ENCODE measurements around the gene POLR2B.
A peak's percentile ranks its signal among the peaks of the same experiment; 100 is the strongest.
"Not testable (repeated sequence)": the region's sequence is repeated elsewhere in the genome, so short reads cannot be mapped to it uniquely, and the experiment has no call there.

The POLR2B gene

GRCh38 chr4:56978750-56979303 lies at the start of gene POLR2B:
Gene POLR2B (plus strand): TSS chr4:56978896. CDS start chr4:56978986, 90 bp downstream.
- Histone ChIP-seq H3K27me3 (no peaks in the 10 kb centered on the region), H3K9ac (peak within 1 kb of the TSS; percentile 86 to 96 (median 91)), H3K36me3 (peaks cover 10 to 52% (median 43%) of the 10 kb centered on the region in 11 experiments), H3K4me3 (peak within 1 kb of the TSS; percentile 82 to 99 (median 95)), H3K27ac (peak within 1 kb of the TSS; percentile 80 to 94 (median 89)), H4K20me1 (peaks cover 59 to 84% (median 79%) of the 10 kb centered on the region in 11 experiments), H3K4me1 (peaks cover 35 to 62% (median 48%) of the 10 kb centered on the region in 10 experiments), H3K9me3 (replicated peaks in 1 of 11) (peaks cover 0 to 8% (median 5%) of the 10 kb centered on the region in 11 experiments; a peak in 17 of 22 replicates), H3K4me2 (peak within 1 kb of the TSS; percentile 77 to 97 (median 92))
- no peak for TF ChIP-seq Cebpa-rat (IDR thresholded peaks at IDR 0.05)

GRCh38 chr4:56930638-56931037 lies 48.1 kb upstream of the POLR2B start:
- TF ChIP-seq Cebpa-rat (IDR thresholded peaks at IDR 0.05): no peak
- Histone ChIP-seq H3K9me3 (replicated peaks in 1 of 11) (no peaks in the 10 kb centered on the region), H3K4me2 (no peak overlapping the region), H3K27ac (no peak overlapping the region), H3K27me3 (no peaks in the 10 kb centered on the region), H3K9ac (no peak overlapping the region), H3K4me1 (no peaks in the 10 kb centered on the region), H3K36me3 (peaks cover 76 to 100% (median 95%) of the 10 kb centered on the region in 11 experiments), H3K4me3 (no peak overlapping the region), H4K20me1 (peaks cover 45 to 95% (median 85%) of the 10 kb centered on the region in 11 experiments; a peak in 21 of 22 replicates)

- Histone ChIP-seq H3K4me1 (peaks cover 0 to 4% (median 0%) of the 10 kb centered on the region in 10 experiments; a peak in 1 of 20 replicates), H3K9ac (no peak overlapping the region), H3K27me3 (no peaks in the 10 kb centered on the region), H3K9me3 (replicated peaks in 1 of 11) (no peaks in the 10 kb centered on the region), H4K20me1 (peaks cover 42 to 98% (median 87%) of the 10 kb centered on the region in 11 experiments; a peak in 21 of 22 replicates), H3K36me3 (peaks cover 76 to 100% (median 95%) of the 10 kb centered on the region in 11 experiments), H3K27ac (no peak overlapping the region), H3K4me2 (no peak overlapping the region), H3K4me3 (no peak overlapping the region)
- TF ChIP-seq Cebpa-rat (IDR thresholded peaks at IDR 0.05): no peak
These were observed 46.8 kb upstream of the POLR2B start for GRCh38 chr4:56931924-56932323.

- Histone ChIP-seq H3K36me3 (peaks cover 54 to 89% (median 76%) of the 10 kb centered on the region in 11 experiments), H4K20me1 (peaks cover 14 to 61% (median 41%) of the 10 kb centered on the region in 11 experiments; a peak in 21 of 22 replicates), H3K9me3 (replicated peaks in 1 of 11) (no peaks in the 10 kb centered on the region), H3K9ac (no peak overlapping the region), H3K27me3 (no peaks in the 10 kb centered on the region), H3K27ac (no peak overlapping the region), H3K4me1 (peaks cover 0 to 9% (median 0%) of the 10 kb centered on the region in 10 experiments; a peak in 1 of 20 replicates), H3K4me3 (no peak overlapping the region), H3K4me2 (no peak overlapping the region)
- TF ChIP-seq Cebpa-rat (IDR thresholded peaks at IDR 0.05): no peak
These were observed 41.4 kb upstream of the POLR2B start for GRCh38 chr4:56937262-56937661.

GRCh38 chr4:56939826-56940225 lies 38.9 kb upstream of the POLR2B start:
- Histone ChIP-seq H3K36me3 (peaks cover 44 to 64% (median 53%) of the 10 kb centered on the region in 11 experiments), H4K20me1 (peaks cover 0 to 36% (median 18%) of the 10 kb centered on the region in 11 experiments; a peak in 17 of 22 replicates)
- H3K4me1 ChIP-seq; H3K4me2 ChIP-seq; H3K9ac ChIP-seq; H3K9me3 ChIP-seq (replicated peaks in 1 of 11); H3K4me3 ChIP-seq; H3K27me3 ChIP-seq; H3K27ac ChIP-seq: not testable (repeated sequence)

GRCh38 chr4:56940403-56940802 lies 38.3 kb upstream of the POLR2B start:
- no peaks in the 10 kb centered on the region for H3K27me3 ChIP-seq
- H3K4me1 ChIP-seq: peaks cover 0 to 9% (median 0%) of the 10 kb centered on the region in 10 experiments; a peak in 1 of 20 replicates
- H3K36me3 ChIP-seq: peaks cover 44 to 58% (median 47%) of the 10 kb centered on the region in 11 experiments
- TF ChIP-seq Cebpa-rat (IDR thresholded peaks at IDR 0.05): no peak
- no peaks in the 10 kb centered on the region for H3K9me3 ChIP-seq (replicated peaks in 1 of 11)
- H3K27ac ChIP-seq: no peak overlapping the region
- H3K9ac ChIP-seq: no peak overlapping the region
- peaks cover 0 to 30% (median 12%) of the 10 kb centered on the region in 11 experiments; a peak in 16 of 22 replicates for H4K20me1 ChIP-seq
- H3K4me2 ChIP-seq: no peak overlapping the region
- no peak overlapping the region for H3K4me3 ChIP-seq

- H3K4me1 ChIP-seq: peaks cover 0 to 9% (median 0%) of the 10 kb centered on the region in 10 experiments; a peak in 1 of 20 replicates
- H3K36me3 ChIP-seq: peaks cover 39 to 52% (median 41%) of the 10 kb centered on the region in 11 experiments
- H3K27ac ChIP-seq: no peak overlapping the region
- TF ChIP-seq Cebpa-rat (IDR thresholded peaks at IDR 0.05): no peak
- H3K9ac ChIP-seq: no peak overlapping the region
- peaks cover 0 to 24% (median 7%) of the 10 kb centered on the region in 11 experiments; a peak in 15 of 22 replicates for H4K20me1 ChIP-seq
- H3K9me3 ChIP-seq (replicated peaks in 1 of 11): no peaks in the 10 kb centered on the region
- H3K27me3 ChIP-seq: no peaks in the 10 kb centered on the region
- no peak overlapping the region for H3K4me3 ChIP-seq
- no peak overlapping the region for H3K4me2 ChIP-seq
These were observed 37.7 kb upstream of the POLR2B start for GRCh38 chr4:56940971-56941370.

- Histone ChIP-seq H4K20me1 (peaks cover 0 to 20% (median 7%) of the 10 kb centered on the region in 11 experiments; a peak in 8 of 22 replicates), H3K4me3 (no peak overlapping the region), H3K9me3 (replicated peaks in 1 of 11) (no peaks in the 10 kb centered on the region), H3K36me3 (peaks cover 35 to 48% (median 37%) of the 10 kb centered on the region in 11 experiments), H3K4me2 (no peak overlapping the region), H3K4me1 (peaks cover 0 to 9% (median 0%) of the 10 kb centered on the region in 10 experiments; a peak in 1 of 20 replicates), H3K27ac (no peak overlapping the region), H3K27me3 (no peaks in the 10 kb centered on the region), H3K9ac (no peak overlapping the region)
- no peak for TF ChIP-seq Cebpa-rat (IDR thresholded peaks at IDR 0.05)
These were observed 37.3 kb upstream of the POLR2B start for GRCh38 chr4:56941403-56941802.

- Histone ChIP-seq H3K36me3 (no peaks in the 10 kb centered on the region), H3K27ac (no peak overlapping the region), H3K4me3 (no peak overlapping the region), H3K4me2 (no peak overlapping the region), H3K27me3 (no peaks in the 10 kb centered on the region), H3K4me1 (peaks cover 0 to 13% (median 5%) of the 10 kb centered on the region in 10 experiments; a peak in 9 of 20 replicates), H3K9me3 (replicated peaks in 1 of 11) (no peaks in the 10 kb centered on the region), H3K9ac (no peak overlapping the region), H4K20me1 (no peaks in the 10 kb centered on the region)
- no peak for TF ChIP-seq Cebpa-rat (IDR thresholded peaks at IDR 0.05)
These were observed 24.8 kb upstream of the POLR2B start for GRCh38 chr4:56953680-56954520.

Measured in BLaER1 treated with 17β-estradiol and CSF1 and Interleukin-3, amounts not matched to agents 10 nM and 100 nM (cell line).